ENCODE results near the gene SLC6A7.
A peak's percentile ranks its signal among the peaks of the same experiment; 100 is the strongest.

SLC6A7 gene

DNA sequence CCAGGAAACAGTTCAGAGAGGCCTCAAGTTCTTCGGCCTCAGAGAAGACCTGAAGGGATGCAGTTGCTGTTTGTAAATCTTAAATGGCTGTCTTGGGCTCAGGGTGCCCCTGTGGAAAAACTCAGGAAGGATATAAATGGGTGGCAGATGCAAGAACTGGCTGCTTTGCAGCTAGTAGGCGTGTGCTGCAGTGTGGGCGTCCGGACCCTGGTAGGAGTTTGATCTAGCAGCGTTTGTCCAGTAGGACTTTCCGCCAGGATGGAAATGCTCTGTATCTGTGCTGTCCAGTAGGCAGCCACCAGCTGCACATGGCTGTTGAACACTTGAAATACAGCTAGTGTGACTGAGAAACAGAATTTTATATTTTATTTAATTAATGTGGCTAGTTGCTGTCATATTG, 15.6 kb upstream of the SLC6A7 start:
- H3K27me3 ChIP-seq (ENCODE audit: insufficient read depth, poor library complexity, severe bottlenecking), result no peaks in the 10 kb centered on the region
- ATAC-seq (ENCODE audit: low read depth), result no peak
- TF ChIP-seq, protein P1, sequence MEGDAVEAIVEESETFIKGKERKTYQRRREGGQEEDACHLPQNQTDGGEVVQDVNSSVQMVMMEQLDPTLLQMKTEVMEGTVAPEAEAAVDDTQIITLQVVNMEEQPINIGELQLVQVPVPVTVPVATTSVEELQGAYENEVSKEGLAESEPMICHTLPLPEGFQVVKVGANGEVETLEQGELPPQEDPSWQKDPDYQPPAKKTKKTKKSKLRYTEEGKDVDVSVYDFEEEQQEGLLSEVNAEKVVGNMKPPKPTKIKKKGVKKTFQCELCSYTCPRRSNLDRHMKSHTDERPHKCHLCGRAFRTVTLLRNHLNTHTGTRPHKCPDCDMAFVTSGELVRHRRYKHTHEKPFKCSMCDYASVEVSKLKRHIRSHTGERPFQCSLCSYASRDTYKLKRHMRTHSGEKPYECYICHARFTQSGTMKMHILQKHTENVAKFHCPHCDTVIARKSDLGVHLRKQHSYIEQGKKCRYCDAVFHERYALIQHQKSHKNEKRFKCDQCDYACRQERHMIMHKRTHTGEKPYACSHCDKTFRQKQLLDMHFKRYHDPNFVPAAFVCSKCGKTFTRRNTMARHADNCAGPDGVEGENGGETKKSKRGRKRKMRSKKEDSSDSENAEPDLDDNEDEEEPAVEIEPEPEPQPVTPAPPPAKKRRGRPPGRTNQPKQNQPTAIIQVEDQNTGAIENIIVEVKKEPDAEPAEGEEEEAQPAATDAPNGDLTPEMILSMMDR (IDR thresholded peaks at IDR 0.05; ENCODE audit: poor library complexity, severe bottlenecking), result no peak
- no peaks in the 10 kb centered on the region for H3K9me3 ChIP-seq (ENCODE audit: severe bottlenecking)
- H3K36me3 ChIP-seq (ENCODE audit: low read depth), result no peaks in the 10 kb centered on the region
- no peak overlapping the region for H3K4me3 ChIP-seq (ENCODE audit: severe bottlenecking)
- no peak for DNase-seq (ENCODE audit: low spot score)
- no peaks in the 10 kb centered on the region for H3K4me1 ChIP-seq (ENCODE audit: insufficient read depth, poor library complexity, severe bottlenecking)
- no peak overlapping the region for H3K27ac ChIP-seq (ENCODE audit: poor library complexity, severe bottlenecking)

DNA sequence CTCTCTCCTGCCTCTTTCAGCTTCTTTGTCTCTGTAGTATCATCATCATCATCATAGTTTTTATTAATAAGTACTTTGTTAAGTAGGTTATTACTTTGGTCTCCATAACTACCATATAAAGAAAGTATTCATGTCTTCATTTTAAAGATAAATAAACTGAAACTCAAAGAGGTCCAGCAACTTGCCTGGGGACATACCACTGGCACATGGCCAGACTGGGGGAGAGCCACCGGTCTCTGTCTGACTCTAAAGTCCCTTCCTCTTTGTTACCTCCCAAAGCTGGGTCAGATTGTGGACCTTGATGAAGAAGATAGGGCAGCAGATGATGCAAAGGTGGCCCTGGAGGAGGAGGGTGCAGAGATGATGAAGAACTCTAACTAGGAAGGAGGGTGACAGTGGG, 14.8 kb upstream of the SLC6A7 start:
- no peak overlapping the region for H3K27ac ChIP-seq (ENCODE audit: poor library complexity, severe bottlenecking)
- ATAC-seq (ENCODE audit: low read depth) (no peak), DNase-seq (ENCODE audit: low spot score) (no peak)
- no peaks in the 10 kb centered on the region for H3K4me1 ChIP-seq (ENCODE audit: insufficient read depth, poor library complexity, severe bottlenecking)
- no peaks in the 10 kb centered on the region for H3K9me3 ChIP-seq (ENCODE audit: severe bottlenecking)
- no peak overlapping the region for H3K4me3 ChIP-seq (ENCODE audit: severe bottlenecking)
- TF ChIP-seq, protein P1 (IDR thresholded peaks at IDR 0.05; ENCODE audit: poor library complexity, severe bottlenecking), result no peak
- H3K27me3 ChIP-seq (ENCODE audit: insufficient read depth, poor library complexity, severe bottlenecking), result no peaks in the 10 kb centered on the region
- no peaks in the 10 kb centered on the region for H3K36me3 ChIP-seq (ENCODE audit: low read depth)

DNA sequence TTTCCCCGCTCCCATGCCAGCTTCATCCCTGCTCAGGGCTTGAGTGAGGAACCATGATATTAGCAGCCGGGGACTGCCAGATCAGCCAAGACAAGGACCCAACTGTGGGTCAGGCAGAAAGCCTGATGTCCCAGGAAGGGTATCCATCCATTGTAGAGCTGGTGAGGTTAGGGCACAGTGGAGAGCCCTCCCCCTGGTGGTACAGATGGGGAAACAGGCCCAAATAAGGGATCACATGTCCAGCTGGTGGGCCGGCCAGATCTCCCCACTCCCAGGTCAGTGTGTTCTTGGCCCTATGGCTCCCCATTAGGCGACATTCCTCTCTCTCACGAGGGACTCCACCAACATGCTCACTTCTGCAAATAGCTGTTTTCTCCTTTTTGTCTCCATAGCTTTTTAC, 14.3 kb upstream of the SLC6A7 start:
- Histone ChIP-seq H3K4me3 (ENCODE audit: severe bottlenecking) (no peak overlapping the region), H3K27ac (ENCODE audit: poor library complexity, severe bottlenecking) (no peak overlapping the region), H3K9me3 (ENCODE audit: severe bottlenecking) (no peaks in the 10 kb centered on the region), H3K4me1 (ENCODE audit: insufficient read depth, poor library complexity, severe bottlenecking) (no peaks in the 10 kb centered on the region), H3K27me3 (ENCODE audit: insufficient read depth, poor library complexity, severe bottlenecking) (no peaks in the 10 kb centered on the region), H3K36me3 (ENCODE audit: low read depth) (no peaks in the 10 kb centered on the region)
- DNase-seq (ENCODE audit: low spot score) (no peak), ATAC-seq (ENCODE audit: low read depth) (peak; percentile 58)
- TF ChIP-seq, protein P1 (IDR thresholded peaks at IDR 0.05; ENCODE audit: poor library complexity, severe bottlenecking), result peak; percentile 41

DNA sequence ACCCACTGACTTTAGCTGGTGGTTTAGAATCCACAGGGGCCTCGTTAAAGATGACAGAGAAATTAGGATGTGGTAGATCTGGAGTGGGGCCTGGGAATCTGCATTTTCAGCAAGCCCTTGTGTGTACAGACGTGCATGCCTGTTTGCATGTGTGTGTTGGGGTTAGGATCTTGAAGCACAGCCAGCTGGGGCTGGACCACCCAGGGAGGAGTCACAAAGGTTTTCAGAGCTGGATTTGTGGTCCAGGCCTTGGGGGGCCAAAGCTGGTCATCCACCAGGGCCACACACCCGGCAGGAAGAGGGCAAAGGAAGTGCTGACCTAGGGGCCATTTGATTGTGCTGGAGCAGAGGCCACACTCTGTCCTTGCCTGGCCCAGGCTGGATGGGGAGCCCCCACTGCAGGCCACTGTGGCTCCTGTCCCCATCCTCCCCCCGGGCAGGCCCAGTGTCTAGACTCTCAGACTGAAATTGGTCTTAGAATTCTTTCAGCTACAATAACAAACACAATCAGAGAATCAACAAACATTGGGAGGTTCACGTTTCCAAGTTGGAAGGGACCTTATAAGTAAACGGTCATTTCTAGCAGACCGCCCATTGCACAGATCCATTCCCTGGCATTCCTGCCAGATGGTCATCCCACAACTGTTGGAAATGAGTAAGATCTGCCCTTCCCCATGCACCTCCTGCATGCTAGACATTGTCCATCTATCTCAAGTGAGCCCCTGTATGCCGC, 13.0 kb upstream of the SLC6A7 start:
- Histone ChIP-seq H3K4me3 (ENCODE audit: severe bottlenecking) (no peak overlapping the region), H3K27me3 (ENCODE audit: insufficient read depth, poor library complexity, severe bottlenecking) (no peaks in the 10 kb centered on the region), H3K4me1 (ENCODE audit: insufficient read depth, poor library complexity, severe bottlenecking) (no peaks in the 10 kb centered on the region), H3K9me3 (ENCODE audit: severe bottlenecking) (no peaks in the 10 kb centered on the region), H3K36me3 (ENCODE audit: low read depth) (no peaks in the 10 kb centered on the region), H3K27ac (ENCODE audit: poor library complexity, severe bottlenecking) (no peak overlapping the region)
- TF ChIP-seq, protein P1 (IDR thresholded peaks at IDR 0.05; ENCODE audit: poor library complexity, severe bottlenecking), result no peak
- no peak for ATAC-seq (ENCODE audit: low read depth)
- no peak for DNase-seq (ENCODE audit: low spot score)

DNA sequence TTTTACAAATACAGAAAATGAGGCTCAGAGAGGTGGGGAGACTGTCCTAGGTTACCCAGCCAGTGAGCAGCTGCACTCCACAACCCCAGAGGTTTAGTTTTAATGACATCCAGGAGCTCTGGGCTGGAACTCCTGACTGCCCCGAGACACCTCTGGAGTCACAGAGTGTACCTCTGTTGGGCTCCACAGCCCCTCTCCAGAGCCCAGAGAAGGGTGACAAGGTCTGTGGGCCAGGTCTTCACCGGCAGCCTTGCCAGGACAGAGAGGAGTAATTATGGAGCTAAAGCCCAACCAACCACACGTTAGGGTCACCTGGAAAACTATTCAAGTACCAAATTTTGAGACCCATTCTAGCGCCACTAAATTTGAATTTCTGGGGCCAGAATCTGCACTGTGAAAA, 12.1 kb upstream of the SLC6A7 start:
- Histone ChIP-seq H3K27ac (ENCODE audit: poor library complexity, severe bottlenecking) (no peak overlapping the region), H3K36me3 (ENCODE audit: low read depth) (no peaks in the 10 kb centered on the region), H3K4me1 (ENCODE audit: insufficient read depth, poor library complexity, severe bottlenecking) (no peaks in the 10 kb centered on the region), H3K27me3 (ENCODE audit: insufficient read depth, poor library complexity, severe bottlenecking) (no peaks in the 10 kb centered on the region), H3K4me3 (ENCODE audit: severe bottlenecking) (no peak overlapping the region), H3K9me3 (ENCODE audit: severe bottlenecking) (no peaks in the 10 kb centered on the region)
- no peak for ATAC-seq (ENCODE audit: low read depth)
- TF ChIP-seq, protein P1 (IDR thresholded peaks at IDR 0.05; ENCODE audit: poor library complexity, severe bottlenecking), result no peak
- DNase-seq (ENCODE audit: low spot score), result no peak

All from RWPE2 (cell line).